Skeletal muscle tissue (tissue), 4 donors: ENCODE results near the gene RPTOR. TPM values are rescaled to one million over a fixed set of nuclear protein-coding genes. Genes with fewer than 3 reads are reported as not detected.

Experiments
- H3K27ac ChIP-seq: one replicate; pipeline ENCODE4 v1.7.0; 2013; ENCODE audit warnings: mild to moderate bottlenecking, low read depth, low read length, inconsistent platforms
- H3K27me3 ChIP-seq, 3 donors: one replicate each; pipeline ENCODE4 v1.7.0; 2013; ENCODE audit warnings: low read length in 3 of 3; ENCODE audit not compliant: control insufficient read depth in 3 of 3, insufficient read depth in 3 of 3
- H3K36me3 ChIP-seq, 3 donors: one replicate each; pipeline ENCODE4 v1.7.0; 2013; ENCODE audit warnings: low read length in 3 of 3; ENCODE audit not compliant: control insufficient read depth in 3 of 3, insufficient read depth in 3 of 3
- H3K4me1 ChIP-seq, 3 donors: one replicate each; pipeline ENCODE4 v1.7.0; 2013; ENCODE audit warnings: low read length in 3 of 3, mild to moderate bottlenecking in 3 of 3; ENCODE audit not compliant: control insufficient read depth in 3 of 3, insufficient read depth in 3 of 3
- H3K4me3 ChIP-seq, 3 donors: one replicate each; pipeline ENCODE4 v1.7.0; 2013; ENCODE audit warnings: low read length in 3 of 3
- H3K9ac ChIP-seq, 3 donors: one replicate each; pipeline ENCODE4 v1.7.0; 2013; ENCODE audit warnings: low read length in 3 of 3, mild to moderate bottlenecking in 3 of 3, moderate library complexity in 2 of 3, low read depth in 1 of 3
- H3K9me3 ChIP-seq, 3 donors: one replicate each; pipeline ENCODE4 v1.7.0; 2013; ENCODE audit warnings: low read length in 3 of 3; ENCODE audit not compliant: control insufficient read depth in 3 of 3
- total RNA-seq: library from RNA; depleted of rRNA; stranded (reverse); fragments of >200 nt; gene quantifications from one replicate; pipeline ENCODE4 v1.2.3, GENCODE V29; 2014
- donor health status: Osteomylitis.

The RPTOR gene
- total RNA-seq, 1 donor from 2014 or later: 24.5 TPM

DNA sequence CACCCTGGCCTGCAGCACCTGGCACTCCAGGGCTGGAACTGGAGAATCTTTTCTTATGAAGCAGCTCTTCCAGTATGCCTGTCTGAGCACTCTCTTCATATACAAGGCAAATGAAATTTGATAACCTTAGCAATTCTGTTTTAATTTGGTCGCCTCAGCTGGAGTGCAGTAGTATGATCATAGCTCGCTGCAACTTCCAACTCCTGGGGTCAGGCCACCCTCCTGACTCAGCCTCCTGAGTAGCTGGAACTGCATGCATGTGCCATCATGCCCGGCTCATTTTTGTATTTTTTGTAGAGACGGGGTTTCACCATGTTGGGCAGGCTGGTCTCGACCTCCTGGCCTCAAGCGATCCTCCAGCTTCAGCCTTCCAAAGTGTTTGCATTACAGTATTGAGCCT lies 306.2 kb downstream of the RPTOR start:
- H3K4me3 ChIP-seq: no peak overlapping the region
- no peak overlapping the region for H3K27ac ChIP-seq
- H3K27me3 ChIP-seq: no peaks in the 10 kb centered on the region
- H3K36me3 ChIP-seq: peaks cover 7 to 20% (median 15%) of the 10 kb centered on the region in 3 donors
- no peaks in the 10 kb centered on the region for H3K9me3 ChIP-seq
- no peak overlapping the region for H3K9ac ChIP-seq
- H3K4me1 ChIP-seq: peaks cover 5 to 26% (median 22%) of the 10 kb centered on the region in 3 donors

DNA sequence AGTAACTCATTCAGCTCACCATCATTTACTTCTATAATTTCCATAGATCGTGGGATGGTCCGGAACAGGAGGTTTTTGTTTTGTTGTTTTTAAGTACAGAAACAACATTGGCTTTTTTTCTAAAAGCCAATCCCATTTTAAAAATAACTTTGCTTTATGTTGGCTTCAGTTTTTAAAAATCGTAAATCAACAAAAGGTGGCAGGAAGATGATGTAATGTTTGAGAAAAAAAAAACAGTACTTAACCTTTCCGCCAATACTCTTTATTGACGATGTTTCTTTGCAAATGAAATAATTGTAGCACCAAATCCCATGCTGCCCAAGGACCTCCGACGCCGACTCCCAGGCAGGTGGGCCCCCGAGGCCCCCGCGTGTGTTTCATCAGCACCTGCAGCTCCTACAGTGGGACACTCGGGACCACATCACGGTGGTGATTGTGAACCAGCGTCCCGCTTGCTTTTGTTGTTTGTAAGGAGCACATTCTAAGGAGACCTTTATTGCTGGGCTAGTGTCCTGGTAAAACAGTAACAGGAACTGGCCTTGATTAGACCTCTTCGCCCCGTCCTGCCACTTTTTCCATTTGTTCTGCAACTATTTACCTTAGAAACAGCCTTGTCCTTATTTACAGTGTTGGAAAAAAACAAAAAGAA lies 306.8 kb downstream of the RPTOR start:
- no peak overlapping the region for H3K27ac ChIP-seq
- H3K9me3 ChIP-seq: no peaks in the 10 kb centered on the region
- H3K4me3 ChIP-seq: no peak overlapping the region
- H3K27me3 ChIP-seq: no peaks in the 10 kb centered on the region
- no peak overlapping the region for H3K9ac ChIP-seq
- H3K36me3 ChIP-seq: peaks cover 7 to 20% (median 15%) of the 10 kb centered on the region in 3 donors
- peaks cover 5 to 26% (median 24%) of the 10 kb centered on the region in 3 donors for H3K4me1 ChIP-seq

DNA sequence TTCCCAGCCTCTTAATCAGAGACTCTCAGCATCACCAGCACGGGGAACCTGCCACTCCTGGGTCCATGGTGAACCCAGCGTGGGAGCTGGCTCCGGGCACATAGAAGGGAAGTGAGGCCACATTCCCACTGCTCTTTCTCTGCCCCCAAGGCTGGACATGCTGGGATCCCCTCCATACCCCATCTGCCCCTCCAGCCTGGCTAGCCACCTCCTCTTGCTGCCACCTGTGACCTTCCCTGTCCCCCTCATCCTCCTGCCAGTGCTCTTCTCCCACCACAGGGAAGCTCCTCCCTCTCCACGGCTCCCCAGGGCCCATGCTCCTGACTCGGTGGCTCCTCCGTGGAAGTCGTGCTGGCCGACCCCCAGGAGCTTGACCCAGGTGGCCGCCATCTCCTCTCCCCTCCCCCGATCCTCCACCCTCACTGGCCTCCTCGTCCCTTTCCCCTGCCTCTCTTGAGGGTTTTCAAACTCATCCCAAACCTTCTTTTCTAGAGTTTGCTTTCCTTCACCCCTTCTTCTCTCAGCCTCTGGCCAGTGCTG lies 307.9 kb downstream of the RPTOR start:
- Histone ChIP-seq H3K4me1 (peaks cover 9 to 29% (median 27%) of the 10 kb centered on the region in 3 donors), H3K36me3 (peaks cover 7 to 15% (median 10%) of the 10 kb centered on the region in 3 donors), H3K9ac (no peak overlapping the region)

DNA sequence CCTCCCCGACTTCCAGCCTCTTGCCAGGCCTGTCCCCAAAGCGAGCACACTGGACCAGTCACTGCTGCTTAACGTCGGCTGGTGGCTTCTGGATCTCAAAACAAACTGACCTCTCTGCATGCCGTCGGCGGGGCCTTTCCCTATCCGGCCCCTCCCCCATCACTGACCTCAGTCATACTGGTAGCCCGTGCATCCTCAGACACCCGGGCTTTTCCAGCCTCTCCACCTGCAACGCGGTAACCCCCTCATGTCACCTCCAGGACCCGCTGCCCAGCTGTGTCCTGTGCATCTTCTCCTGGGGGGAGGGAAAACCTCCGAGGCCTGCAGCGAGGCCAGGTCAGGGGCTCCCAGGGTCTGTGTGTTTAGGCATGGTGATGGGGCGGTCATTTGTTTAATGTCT lies 308.4 kb downstream of the RPTOR start:
- Histone ChIP-seq H3K27ac (no peak overlapping the region), H3K4me3 (no peak overlapping the region)

More for the DNA sequence above, 307.9 kb downstream of the RPTOR start:
- Histone ChIP-seq H3K9me3 (no peaks in the 10 kb centered on the region), H3K27me3 (no peaks in the 10 kb centered on the region), H3K27ac (no peak overlapping the region), H3K4me3 (no peak overlapping the region)

DNA sequence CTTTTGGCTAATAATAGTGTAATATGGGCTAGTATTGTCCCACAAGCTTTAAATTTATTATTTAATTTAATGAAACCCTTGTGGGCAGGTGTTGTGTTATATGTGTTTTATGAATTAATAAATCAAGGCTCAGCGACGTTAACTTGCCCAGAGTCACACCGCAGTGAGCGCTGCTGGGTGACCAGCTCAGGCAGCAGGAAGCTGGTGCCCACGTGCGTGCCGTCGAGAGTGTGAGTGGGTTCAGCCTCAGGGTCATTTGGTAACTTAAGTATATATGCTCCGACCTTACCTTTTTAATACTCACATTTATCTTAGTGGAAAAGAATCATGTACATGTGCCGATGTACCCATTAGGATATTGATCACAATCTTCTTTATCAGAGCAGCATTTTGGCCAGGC lies 309.6 kb downstream of the RPTOR start:
- peaks cover 0 to 15% (median 7%) of the 10 kb centered on the region in 3 donors for H3K36me3 ChIP-seq
- no peak overlapping the region for H3K9ac ChIP-seq
- H3K27me3 ChIP-seq: no peaks in the 10 kb centered on the region
- no peak overlapping the region for H3K27ac ChIP-seq
- no peaks in the 10 kb centered on the region for H3K9me3 ChIP-seq
- H3K4me3 ChIP-seq: no peak overlapping the region
- H3K4me1 ChIP-seq: peaks cover 20 to 46% (median 43%) of the 10 kb centered on the region in 3 donors

More for the DNA sequence above, 308.4 kb downstream of the RPTOR start:
- no peak overlapping the region for H3K9ac ChIP-seq
- H3K36me3 ChIP-seq: peaks cover 7 to 17% (median 10%) of the 10 kb centered on the region in 3 donors
- peaks cover 9 to 35% (median 31%) of the 10 kb centered on the region in 3 donors for H3K4me1 ChIP-seq
- H3K27me3 ChIP-seq: no peaks in the 10 kb centered on the region
- no peaks in the 10 kb centered on the region for H3K9me3 ChIP-seq

DNA sequence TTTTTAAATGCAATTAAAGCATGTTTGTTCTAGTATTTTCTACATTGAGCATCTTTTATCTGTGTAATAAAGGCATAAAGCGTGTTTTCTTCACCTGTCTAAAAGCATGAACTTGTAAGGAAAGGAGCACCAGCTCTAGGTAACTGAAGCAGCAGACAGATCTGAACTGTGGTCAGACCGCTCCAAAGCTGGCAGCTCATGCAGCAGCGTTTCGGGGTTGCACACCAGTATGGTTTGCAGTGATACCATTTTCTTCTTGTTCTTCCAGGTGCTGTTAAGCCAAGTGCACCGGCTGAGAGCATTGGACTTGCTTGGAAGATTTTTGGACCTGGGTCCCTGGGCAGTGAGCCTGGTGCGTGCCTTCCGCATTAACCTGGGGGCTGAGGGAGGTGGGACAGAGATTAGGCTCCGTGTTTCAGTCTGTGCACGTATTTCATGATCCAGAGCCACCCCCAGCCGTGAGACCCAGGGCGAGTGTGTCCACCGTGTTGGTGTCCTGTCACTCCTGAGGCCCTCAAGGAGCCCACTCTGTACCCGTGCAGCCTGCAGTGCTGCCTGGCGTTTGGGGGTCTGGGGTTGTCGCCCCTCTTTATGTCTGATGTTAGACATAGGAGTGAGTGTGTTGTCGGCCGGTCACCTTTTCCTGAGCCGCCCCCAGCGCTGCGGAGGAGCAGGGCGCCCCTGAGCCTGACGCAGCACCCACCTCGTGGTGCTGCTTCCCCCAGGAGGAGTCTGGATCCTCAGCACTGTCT lies 310.7 kb downstream of the RPTOR start:
- H3K4me1 ChIP-seq: peaks cover 23 to 58% (median 47%) of the 10 kb centered on the region in 3 donors
- H3K27me3 ChIP-seq: no peaks in the 10 kb centered on the region
- peaks cover 0 to 12% (median 7%) of the 10 kb centered on the region in 3 donors for H3K36me3 ChIP-seq
- H3K9me3 ChIP-seq: no peaks in the 10 kb centered on the region
- H3K27ac ChIP-seq: peak overlapping the region; percentile 92
- H3K4me3 ChIP-seq: no peak overlapping the region
- peak overlapping the region in 2 of 3 donors; percentile 0 to 8 for H3K9ac ChIP-seq

DNA sequence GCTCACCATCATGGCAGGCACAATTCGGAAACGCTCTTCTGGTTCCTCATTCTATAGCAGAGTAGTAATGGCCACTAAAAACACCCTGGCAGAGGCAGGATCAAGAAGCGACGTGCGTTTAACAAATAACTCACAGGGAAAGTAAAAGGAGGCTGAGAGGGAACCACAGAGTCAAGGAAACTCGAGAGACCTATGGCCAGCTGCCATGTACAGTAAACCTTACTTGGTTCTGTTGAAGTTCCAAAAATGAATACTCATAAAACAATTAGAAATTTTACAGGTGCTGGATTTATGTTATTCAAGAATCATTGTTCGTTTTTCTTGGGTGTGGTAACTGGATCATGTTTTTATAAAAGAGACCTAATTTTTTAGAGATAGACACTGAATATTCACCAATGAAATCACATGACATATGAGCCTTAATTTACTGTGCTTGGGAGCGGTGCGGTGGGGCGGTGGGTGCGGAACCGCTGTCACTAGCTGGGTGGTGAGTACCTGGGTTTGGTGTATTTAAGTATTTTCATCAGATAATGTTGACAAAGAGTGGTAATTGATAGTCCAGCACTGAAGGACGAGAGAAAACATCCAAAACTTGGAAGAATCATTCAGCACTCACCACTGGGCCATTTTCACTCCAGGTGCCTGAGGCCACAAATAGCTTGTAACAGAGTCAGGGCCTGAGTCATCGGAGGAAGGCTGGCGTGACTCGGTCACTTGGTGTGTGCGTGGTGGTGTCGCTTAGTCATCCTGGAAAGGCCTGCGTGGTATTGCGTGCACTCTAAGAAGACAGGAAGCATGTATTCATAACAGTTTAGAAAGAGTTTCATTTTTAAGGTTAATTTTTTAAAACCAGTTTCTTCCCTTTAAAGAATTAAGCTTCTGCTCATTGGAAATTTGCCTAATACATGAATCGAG lies 311.6 kb downstream of the RPTOR start:
- H3K9me3 ChIP-seq: no peaks in the 10 kb centered on the region
- H3K4me3 ChIP-seq: no peak overlapping the region
- peak overlapping the region; percentile 92 for H3K27ac ChIP-seq
- no peaks in the 10 kb centered on the region for H3K27me3 ChIP-seq
- H3K4me1 ChIP-seq: peaks cover 23 to 58% (median 43%) of the 10 kb centered on the region in 3 donors
- H3K36me3 ChIP-seq: peaks cover 0 to 12% (median 7%) of the 10 kb centered on the region in 3 donors
- peak overlapping the region in 2 of 3 donors; percentile 39 to 60 for H3K9ac ChIP-seq

DNA sequence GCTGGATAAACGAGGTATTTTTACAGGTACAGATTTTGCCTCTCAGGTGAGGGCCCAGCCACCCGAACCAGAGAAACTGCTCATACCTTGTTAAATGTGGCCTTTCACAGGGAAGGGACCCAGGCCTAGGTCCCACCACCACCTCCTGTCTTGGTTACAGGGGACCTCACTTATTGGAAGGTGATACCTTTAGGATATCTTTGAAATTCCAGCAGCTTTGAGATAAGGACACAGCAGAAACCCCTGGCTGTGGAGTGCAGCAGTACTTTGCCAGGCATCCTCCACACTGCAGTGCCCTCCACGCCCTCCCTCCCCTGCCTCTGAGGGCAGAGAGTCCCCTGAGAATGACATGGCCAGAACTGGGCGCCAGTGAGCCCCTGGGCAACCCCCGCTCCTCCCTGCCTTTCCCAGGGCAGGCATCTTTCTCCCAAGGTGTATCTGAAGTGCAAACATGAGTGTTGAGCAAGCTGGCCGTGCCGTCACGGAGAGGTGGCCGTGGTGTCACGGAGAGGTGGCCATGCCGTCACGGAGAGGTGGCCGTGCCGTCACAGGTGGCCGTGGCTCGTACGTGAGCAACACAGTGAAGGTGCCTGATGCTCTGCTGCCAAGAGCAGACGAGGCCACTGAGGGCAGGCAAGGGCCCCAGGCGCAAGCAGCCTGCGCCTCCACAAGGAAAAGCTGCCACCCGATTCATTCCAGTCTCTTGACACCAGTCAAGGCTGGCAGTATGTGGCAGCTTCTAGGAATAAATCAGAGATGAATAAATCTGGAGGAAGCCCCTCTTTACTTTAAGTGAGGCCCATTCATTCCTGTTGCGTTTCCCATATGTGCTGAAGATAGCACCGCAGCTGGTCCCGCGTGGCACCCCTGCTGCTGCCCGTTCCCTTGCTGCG lies 312.5 kb downstream of the RPTOR start:
- H3K4me1 ChIP-seq: peaks cover 23 to 58% (median 43%) of the 10 kb centered on the region in 3 donors
- peaks cover 0 to 12% (median 7%) of the 10 kb centered on the region in 3 donors for H3K36me3 ChIP-seq
- H3K9ac ChIP-seq: peak overlapping the region in 2 of 3 donors; percentile 39 to 60
- no peaks in the 10 kb centered on the region for H3K27me3 ChIP-seq
- peak overlapping the region; percentile 92 for H3K27ac ChIP-seq
- no peak overlapping the region for H3K4me3 ChIP-seq
- H3K9me3 ChIP-seq: no peaks in the 10 kb centered on the region
